SK-N-DZ (cell line): ENCODE data around the gene JAK2.
"Not testable (repeated sequence)": the region's sequence is repeated elsewhere in the genome, so short reads cannot be mapped to it uniquely, and the experiment has no call there.

ENCODE experiments used
- DNase-seq: peaks from one replicate; pipeline ENCODE4 v3.0.0-alpha.2; 2015; ENCODE audit warnings: low spot score

JAK2 gene

GRCh38 chr9:5041390-5042115, 56.5 kb downstream of the JAK2 start:
- no peak for DNase-seq

- DNase-seq = no peak
Measured at GRCh38 chr9:5042661-5043178, 57.6 kb downstream of the JAK2 start.

- no peak for DNase-seq
Measured at GRCh38 chr9:5043381-5043780, 58.3 kb downstream of the JAK2 start.

GRCh38 chr9:5044160-5044559, 59.1 kb downstream of the JAK2 start:
- no peak for DNase-seq

- no peak for DNase-seq
Measured at GRCh38 chr9:5052838-5053237, 67.8 kb downstream of the JAK2 start.

- DNase-seq = no peak
Measured at GRCh38 chr9:5062631-5063030, 77.6 kb downstream of the JAK2 start.

GRCh38 chr9:5072871-5073270, 87.8 kb downstream of the JAK2 start:
- no peak for DNase-seq

- DNase-seq = no peak
Measured at GRCh38 chr9:5073701-5074100, 88.6 kb downstream of the JAK2 start.

- no peak for DNase-seq
Measured at GRCh38 chr9:5085993-5086392, 100.9 kb downstream of the JAK2 start.

- no peak for DNase-seq
Measured at GRCh38 chr9:5089737-5090136, 104.7 kb downstream of the JAK2 start.

- no peak for DNase-seq
Measured at GRCh38 chr9:5095795-5096194, 110.7 kb downstream of the JAK2 start.

GRCh38 chr9:5099466-5099865, 114.4 kb downstream of the JAK2 start:
- DNase-seq = no peak

- DNase-seq = not testable (repeated sequence)
Measured at GRCh38 chr9:5101127-5101526, 116.1 kb downstream of the JAK2 start.

- not testable (repeated sequence) for DNase-seq
Measured at GRCh38 chr9:5106517-5106916, 121.4 kb downstream of the JAK2 start.

- no peak for DNase-seq
Measured at GRCh38 chr9:5110867-5111681, 126.0 kb downstream of the JAK2 start.

GRCh38 chr9:5111696-5112095, 126.6 kb downstream of the JAK2 start:
- no peak for DNase-seq

GRCh38 chr9:5112109-5112592, 127.1 kb downstream of the JAK2 start:
- no peak for DNase-seq

GRCh38 chr9:5112646-5113045, 127.6 kb downstream of the JAK2 start:
- DNase-seq = no peak

- no peak for DNase-seq
Measured at GRCh38 chr9:5113523-5113922, 128.5 kb downstream of the JAK2 start.

- DNase-seq = no peak
Measured at GRCh38 chr9:5113994-5114748, 129.1 kb downstream of the JAK2 start.

- no peak for DNase-seq
Measured at GRCh38 chr9:5122116-5122515, 137.0 kb downstream of the JAK2 start.

GRCh38 chr9:5122516-5122915, 137.4 kb downstream of the JAK2 start:
- no peak for DNase-seq
